CMK (cell line): ENCODE results near the gene SLC4A8.
"Not testable (repeated sequence)": the region's sequence is repeated elsewhere in the genome, so short reads cannot be mapped to it uniquely, and the experiment has no call there.

Source experiments
- DNase-seq: peaks from one replicate; pipeline ENCODE4 v3.0.0-alpha.2; 2010; ENCODE audit warnings: low read depth

Gene SLC4A8

DNA sequence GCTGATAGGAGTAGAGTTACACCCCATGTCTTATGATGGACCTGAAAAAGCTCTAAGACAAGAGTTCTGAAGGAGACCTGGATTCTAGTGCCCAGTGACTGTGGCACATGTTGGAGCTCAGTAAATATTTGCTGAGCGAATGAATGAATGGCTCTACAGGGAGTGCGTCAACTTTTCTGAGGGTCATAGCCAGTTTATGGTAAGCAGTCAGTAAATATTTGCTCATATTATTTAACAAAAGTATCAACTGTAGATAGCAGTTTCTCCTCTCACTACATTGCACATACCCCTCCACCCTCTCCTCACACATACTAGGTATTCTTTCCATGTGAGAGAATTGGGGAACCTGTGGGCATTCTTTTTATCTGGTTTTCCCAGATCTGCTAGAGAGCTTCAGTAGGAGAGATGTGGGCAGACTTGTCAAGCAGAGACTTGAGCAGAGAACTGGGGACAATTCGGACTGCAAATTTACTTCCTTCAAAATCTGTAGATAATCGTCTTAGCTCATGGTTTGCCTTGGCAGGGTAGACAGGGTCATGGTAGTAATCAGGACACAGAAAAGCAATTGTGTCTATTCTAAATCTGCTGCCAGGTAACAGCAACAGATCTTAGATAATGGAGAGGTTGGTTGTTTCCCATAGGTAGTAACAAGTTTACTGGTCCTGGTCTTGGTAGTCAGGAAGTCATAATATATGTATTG is 5.7 kb downstream of the SLC4A8 start:
- no peak for DNase-seq

DNA sequence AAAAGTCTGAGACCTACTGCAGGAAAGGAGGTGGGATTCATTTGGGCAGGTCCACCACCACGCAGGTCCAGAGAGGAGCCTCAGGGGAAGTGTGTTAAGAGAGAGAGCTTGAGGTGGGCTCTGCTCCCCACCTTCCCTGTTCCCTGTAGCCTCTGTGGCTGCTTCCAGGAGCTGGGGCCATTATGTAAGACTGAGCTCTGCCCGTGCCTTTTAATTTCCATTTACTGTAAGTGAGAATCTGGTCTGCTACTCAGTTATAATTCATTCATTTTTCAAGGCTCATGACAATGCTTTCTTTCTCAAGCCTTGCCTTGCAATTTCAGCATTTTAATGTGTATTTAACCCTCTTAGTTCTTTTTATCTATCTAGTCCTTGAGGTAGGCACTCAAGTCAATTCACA is 8.3 kb downstream of the SLC4A8 start:
- DNase-seq = no peak

DNA sequence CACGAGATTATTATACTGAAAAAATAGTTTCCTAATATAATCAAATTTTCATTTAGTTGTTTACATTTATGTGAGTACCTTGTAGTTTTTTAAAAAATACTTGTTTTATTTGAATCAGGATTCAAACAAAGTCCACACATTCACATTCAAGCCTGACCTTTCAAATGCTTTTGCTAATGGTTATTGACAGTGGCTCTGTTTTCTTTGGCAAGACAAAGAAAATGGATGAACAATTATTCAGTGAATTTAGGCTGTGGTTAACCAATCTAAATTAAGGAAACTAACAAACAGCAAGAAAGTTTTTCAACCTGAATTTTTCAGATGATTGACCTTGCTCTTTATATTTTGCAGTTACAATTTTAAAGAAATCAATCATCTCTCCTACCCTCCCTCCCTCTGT is 9.7 kb downstream of the SLC4A8 start:
- DNase-seq = no peak

- DNase-seq = no peak
Observed at GRCh38 chr12:51437431-51437830, 12.8 kb downstream of the SLC4A8 start.

DNA sequence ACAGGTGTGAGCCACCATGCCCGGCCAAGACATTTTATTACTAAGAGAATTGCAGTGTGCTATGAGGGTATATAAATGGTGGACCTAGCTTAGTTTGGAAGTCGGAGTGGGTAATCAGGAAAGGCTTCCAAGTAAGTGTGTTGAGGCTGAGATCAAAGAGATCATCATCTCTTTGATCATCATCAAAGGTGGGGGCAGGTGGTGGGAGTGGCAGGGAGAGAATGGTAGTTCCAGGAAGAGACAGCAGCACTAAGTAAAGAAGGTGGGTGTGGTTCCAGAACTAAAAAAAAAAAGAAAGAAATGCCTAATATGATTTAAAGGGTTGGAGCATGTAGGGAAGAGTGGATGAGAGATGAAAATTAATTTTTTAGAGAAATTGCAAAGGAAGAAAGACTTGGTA is 14.7 kb downstream of the SLC4A8 start:
- DNase-seq = no peak

DNA sequence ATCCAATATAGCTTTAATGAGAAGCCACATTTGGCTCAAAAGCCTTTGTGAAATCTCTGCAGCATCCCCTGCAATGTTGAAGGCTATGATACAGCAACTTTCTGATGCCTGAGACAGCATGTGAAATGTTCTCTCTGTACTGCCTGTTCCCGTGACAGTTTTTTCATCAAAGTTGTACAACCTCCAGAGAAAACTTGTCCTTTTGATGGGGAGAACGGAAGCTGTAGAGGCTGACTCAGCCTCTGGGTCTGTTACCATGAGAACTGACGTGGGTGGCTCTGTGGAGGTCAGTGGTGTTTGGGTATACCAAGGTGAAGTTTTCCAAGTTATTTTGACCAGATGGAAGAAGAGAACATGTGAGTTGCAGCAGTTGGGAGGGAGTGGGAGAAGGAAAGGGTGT is 17.0 kb downstream of the SLC4A8 start:
- DNase-seq = no peak

DNA sequence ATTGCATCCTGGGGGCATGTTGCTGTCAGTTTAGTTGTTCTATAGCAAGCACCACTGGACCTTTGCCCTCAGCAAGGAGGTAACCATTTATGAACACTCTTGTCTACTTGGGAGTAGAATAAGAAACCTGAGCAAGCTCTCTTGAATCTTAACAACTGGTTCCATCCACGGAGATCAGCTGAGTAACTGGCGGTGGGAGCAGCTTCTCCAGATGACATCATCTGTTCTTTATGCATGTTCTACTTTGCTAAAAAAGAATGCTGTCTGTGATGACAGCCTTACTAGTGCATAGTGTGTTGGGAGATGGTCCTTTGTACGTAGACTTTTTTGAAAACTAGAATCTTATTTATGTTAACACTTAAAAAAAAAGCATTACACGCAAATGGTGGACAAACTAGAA is 17.7 kb downstream of the SLC4A8 start:
- no peak for DNase-seq

DNA sequence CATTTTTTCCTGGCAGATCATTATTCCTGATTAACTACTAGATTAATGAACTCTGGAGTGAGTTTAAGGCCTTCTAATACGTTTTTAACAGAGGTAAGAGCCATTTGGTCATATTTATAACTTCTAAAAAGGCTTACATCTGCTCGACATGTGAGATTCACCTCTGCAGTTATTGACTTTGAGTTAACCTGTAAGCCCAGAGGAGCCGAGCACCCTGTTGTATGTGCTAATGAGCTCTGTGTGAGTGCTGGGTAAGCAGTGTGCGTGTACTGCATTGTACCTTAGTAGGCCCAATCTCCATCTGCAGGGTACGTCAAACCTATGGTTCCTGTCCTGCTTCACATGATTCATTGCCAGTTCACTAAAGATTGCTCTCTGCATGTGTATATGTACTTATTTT is 18.9 kb downstream of the SLC4A8 start:
- DNase-seq = no peak

DNA sequence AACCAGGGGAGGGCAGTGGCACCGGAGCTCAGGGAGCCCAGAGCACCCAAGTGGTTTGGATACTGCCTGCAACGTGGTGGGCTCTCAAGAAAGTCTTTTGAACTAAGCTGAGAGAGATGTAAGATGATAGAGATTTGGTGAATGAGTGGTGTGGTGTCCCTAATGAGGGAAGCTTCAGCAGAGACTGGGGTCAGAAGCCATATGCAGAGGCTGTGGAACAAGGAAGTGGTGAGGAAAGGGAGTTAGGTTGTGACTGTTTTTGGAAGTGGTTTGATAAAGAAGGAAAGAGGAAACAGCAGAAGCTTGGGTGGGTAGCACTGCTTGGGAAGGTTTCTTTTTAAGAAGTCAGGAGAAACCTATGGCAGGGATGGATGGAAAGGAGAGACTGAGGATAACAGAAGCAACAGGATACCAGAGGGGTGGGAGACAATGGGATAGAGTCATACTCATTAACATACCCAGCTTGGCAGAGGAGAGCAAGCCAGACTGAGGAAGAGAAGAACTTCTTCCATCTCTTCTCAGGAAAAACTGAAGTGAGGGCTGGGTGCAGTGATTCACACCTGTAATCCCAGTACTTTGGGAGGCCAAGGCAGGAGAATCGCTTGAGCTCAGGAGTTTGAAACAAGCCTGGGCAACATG is 24.1 kb downstream of the SLC4A8 start:
- no peak for DNase-seq

GRCh38 chr12:51449580-51450246 is 25.1 kb downstream of the SLC4A8 start:
- DNase-seq = no peak

DNA sequence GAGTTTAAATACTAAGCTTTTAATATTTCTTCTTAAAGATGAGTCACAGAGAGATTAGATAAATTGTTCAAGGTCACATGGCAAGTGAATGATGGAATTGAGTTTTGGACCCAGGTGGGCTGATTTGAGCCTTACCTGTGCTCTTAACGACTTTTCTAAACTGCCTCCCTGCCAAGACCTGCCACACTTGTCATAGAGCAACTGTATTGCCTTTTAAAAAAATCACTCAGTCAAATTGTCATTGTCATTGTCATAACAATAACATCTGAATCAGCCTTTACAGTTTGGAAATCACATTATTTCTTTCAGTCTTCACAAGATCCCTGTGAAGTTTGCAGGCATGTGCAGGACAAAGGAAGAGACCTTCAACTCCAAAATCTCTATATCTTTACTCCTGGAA is 25.7 kb downstream of the SLC4A8 start:
- no peak for DNase-seq

DNA sequence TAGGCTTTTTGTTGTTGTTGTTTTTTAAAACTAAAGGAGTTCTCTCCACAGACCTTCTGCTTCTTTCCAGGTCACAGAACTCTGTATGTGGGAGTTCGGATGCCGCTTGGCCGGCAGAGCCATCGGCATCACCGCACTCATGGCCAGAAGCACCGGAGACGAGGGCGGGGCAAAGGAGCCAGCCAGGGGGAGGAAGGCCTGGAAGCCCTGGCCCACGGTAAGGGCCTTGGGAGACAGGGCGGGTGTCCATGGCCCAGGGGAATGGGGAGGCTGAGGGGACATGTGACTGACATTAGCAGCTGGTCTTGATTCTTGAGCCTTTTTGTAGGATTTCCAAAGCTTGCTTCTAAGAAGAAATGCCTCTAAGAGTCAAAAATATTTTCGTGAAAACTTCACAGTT is 26.2 kb downstream of the SLC4A8 start:
- no peak for DNase-seq

- not testable (repeated sequence) for DNase-seq
Observed at GRCh38 chr12:51454016-51454415, 29.4 kb downstream of the SLC4A8 start.

DNA sequence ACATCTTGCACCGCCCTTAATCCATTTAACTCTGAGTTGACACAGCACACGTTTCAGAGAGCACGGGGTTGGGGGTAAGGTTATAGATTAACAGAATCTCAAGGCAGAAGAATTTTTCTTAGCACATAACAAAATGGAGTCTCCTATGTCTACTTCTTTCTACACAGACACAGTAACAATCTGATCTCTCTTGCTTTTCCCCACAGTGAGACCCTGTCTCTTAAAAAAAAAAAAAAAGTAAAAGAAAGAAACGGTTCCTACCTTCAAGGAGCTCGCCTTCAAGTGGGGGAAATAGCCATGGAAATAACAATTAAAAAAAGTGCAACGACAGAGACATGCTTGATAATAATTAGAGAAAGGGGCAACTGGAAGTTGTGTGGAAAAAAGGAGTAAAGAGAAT is 30.4 kb downstream of the SLC4A8 start:
- DNase-seq = not testable (repeated sequence)

DNA sequence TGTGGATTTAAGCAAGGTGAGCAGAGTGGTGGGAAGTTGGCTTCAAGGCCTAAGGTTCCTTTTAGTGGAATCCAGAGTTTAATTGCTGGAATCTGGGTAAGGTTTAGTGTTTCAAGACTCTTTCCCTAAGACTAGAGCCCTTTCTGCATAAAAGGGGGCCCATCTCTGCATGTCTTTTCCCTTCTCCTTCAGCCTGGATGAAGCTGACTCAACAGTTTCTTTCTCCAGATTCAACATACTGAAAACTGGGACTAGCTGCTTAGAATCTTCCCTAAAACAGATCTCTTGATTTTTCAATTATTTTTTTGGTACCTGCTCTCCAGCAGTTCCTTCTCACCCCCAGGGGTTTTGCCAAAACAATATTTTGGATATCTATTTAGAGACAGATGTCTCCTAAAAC is 34.0 kb downstream of the SLC4A8 start:
- DNase-seq = no peak

DNA sequence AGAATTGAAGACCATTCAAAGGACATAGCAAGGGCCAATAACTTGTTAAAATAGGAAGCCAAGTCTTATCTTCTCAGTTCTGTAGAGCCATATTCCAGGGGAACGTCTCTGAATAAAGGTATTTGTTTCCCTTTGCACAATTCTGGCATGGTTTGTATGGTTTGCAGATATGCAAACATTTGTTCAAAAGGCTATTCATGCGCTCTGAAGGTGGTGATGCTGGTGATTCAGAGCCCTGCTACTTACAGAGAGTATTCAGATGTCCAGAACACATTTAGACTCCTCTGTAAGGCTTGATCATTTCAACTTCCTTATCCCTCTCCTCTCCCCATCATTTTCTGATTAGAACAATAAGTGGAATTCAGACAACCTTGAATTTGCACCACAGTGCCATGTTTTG is 35.9 kb downstream of the SLC4A8 start:
- DNase-seq = no peak

DNA sequence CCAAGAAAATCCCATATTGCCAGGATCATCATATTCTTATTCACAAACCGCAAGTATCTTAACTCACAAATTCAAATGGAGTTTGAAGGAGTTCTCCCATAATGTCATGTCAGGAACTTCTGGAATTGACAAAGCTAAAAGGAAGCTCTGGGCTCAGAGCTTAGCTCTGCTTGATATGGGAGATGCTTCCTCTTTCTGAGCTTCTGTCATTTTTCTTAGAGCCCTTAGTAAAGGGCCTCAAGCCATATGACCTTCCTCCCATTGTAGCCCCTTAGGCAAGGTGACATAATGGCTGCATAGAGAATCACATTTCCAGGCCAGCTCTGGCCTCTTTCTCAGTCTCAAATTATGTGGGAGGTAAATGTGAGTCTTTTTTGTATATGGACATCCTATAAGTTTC is 40.9 kb downstream of the SLC4A8 start:
- DNase-seq = no peak

GRCh38 chr12:51470116-51470515 is 45.5 kb downstream of the SLC4A8 start:
- DNase-seq = no peak

- DNase-seq = no peak
Observed at GRCh38 chr12:51471111-51471864, 46.7 kb downstream of the SLC4A8 start.

DNA sequence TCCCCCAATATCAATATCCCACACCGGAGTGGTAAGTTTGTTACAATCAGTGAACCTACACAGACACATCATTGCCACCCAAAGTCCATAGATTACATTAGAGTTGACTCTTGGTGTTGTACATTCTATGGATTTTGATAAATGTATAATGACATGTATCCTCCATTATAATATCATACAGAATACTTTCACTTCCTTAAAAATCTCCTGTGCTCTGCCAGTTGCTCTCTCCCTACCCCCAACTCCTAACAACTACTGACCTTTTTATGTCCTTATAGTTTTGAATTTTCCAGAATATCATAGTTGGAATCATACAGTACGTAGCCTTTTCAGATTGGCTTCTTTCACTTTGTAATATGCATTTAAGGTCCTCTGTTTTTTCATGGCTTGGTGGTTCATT is 48.4 kb downstream of the SLC4A8 start:
- no peak for DNase-seq

GRCh38 chr12:51473947-51474346 is 49.3 kb downstream of the SLC4A8 start:
- DNase-seq = no peak

DNA sequence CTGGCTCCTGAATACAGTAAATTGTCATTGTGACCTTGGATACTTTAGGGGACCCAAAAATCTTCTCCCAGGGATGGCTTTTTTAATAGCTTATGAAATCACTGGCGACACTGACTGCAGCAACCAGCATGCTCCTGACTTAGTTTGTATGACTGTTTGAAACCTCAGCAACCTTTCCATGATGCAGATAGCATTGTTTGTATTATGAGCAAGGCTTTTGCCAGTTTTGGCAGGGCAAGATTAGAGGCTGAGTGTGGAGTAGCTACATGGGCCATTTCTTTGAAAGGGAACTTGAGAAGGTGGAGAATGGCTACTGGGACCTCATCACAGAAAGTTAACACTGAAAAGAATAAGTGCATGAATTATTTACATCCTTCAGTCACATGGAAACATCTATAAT is 50.9 kb downstream of the SLC4A8 start:
- DNase-seq = no peak

- no peak for DNase-seq
Observed at GRCh38 chr12:51480978-51481377, 56.3 kb downstream of the SLC4A8 start.
